Parathyroid adenoma (tissue), 2 donors: ENCODE data around the gene KRTAP5-5.
"Not testable (repeated sequence)": the region's sequence is repeated elsewhere in the genome, so short reads cannot be mapped to it uniquely, and the experiment has no call there.

ENCODE experiments used
- H2AFZ ChIP-seq: fragments of 300-600 bp; sonication (generic); one replicate; pipeline ENCODE4 v1.7.0; 2017; ENCODE audit warnings: antibody characterized with exemption, mild to moderate bottlenecking
- H3K27ac ChIP-seq: fragments of 300-600 bp; sonication (generic); one replicate; pipeline ENCODE4 v1.7.0; 2017
- H3K27me3 ChIP-seq: fragments of 300-600 bp; sonication (generic); one replicate; pipeline ENCODE4 v1.7.0; 2017; ENCODE audit warnings: low read length; ENCODE audit not compliant: control insufficient read depth, insufficient read depth
- H3K36me3 ChIP-seq: fragments of 300-600 bp; sonication (generic); one replicate; pipeline ENCODE4 v1.7.0; 2017; ENCODE audit warnings: low read length; ENCODE audit not compliant: control insufficient read depth, insufficient read depth
- H3K4me1 ChIP-seq: fragments of 300-600 bp; sonication (generic); one replicate; pipeline ENCODE4 v1.7.0; 2017; ENCODE audit warnings: control low read depth
- H3K4me2 ChIP-seq: fragments of 300-600 bp; sonication (generic); one replicate; pipeline ENCODE4 v1.7.0; 2017; ENCODE audit warnings: low read length
- H3K4me3 ChIP-seq: fragments of 300-600 bp; sonication (generic); one replicate; pipeline ENCODE4 v1.7.0; 2017; ENCODE audit warnings: low read depth, low read length
- H3K79me2 ChIP-seq: fragments of 300-600 bp; sonication (generic); one replicate; pipeline ENCODE4 v1.7.0; 2017; ENCODE audit warnings: control low read depth
- H3K9ac ChIP-seq: fragments of 300-600 bp; sonication (generic); one replicate; pipeline ENCODE4 v1.7.0; 2017; ENCODE audit warnings: mild to moderate bottlenecking
- H3K9me3 ChIP-seq: fragments of 300-600 bp; sonication (generic); one replicate; pipeline ENCODE4 v1.7.0; 2017; ENCODE audit warnings: low read length; ENCODE audit not compliant: control insufficient read depth
- CTCF ChIP-seq: fragments of 300-600 bp; sonication (generic); IDR thresholded peaks from one replicate; pipeline ENCODE4 v1.7.0; 2017; ENCODE audit warnings: antibody characterized with exemption, mild to moderate bottlenecking
- donor health status: primary hyperparathyroidism.

KRTAP5-5 gene, protein sequence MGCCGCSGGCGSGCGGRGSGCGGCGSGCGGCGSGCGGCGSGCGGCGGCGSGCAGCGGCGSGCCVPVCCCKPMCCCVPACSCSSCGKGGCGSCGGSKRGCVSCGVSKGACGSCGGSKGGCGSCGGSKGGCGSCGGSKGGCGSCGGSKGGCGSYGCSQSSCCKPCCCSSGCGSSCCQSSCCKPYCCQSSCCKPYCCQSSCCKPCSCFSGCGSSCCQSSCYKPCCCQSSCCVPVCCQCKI

GRCh38 chr11:1629326-1630185 is at the start of gene KRTAP5-5:
Gene KRTAP5-5, plus strand, starts transcription at chr11:1629775. Its CDS starts 66 bp downstream, at chr11:1629841.
- TF ChIP-seq CTCF: no peak
- Histone ChIP-seq H3K4me2 (no peak within 1 kb of the TSS), H3K4me1 (no peaks in the 10 kb centered on the region), H2AFZ (no peak within 1 kb of the TSS), H3K4me3 (no peak within 1 kb of the TSS), H3K79me2 (no peaks in the 10 kb centered on the region), H3K27ac (no peak within 1 kb of the TSS), H3K9ac (no peak within 1 kb of the TSS), H3K36me3 (no peaks in the 10 kb centered on the region), H3K27me3 (no peaks in the 10 kb centered on the region), H3K9me3 (no peaks in the 10 kb centered on the region)

DNA sequence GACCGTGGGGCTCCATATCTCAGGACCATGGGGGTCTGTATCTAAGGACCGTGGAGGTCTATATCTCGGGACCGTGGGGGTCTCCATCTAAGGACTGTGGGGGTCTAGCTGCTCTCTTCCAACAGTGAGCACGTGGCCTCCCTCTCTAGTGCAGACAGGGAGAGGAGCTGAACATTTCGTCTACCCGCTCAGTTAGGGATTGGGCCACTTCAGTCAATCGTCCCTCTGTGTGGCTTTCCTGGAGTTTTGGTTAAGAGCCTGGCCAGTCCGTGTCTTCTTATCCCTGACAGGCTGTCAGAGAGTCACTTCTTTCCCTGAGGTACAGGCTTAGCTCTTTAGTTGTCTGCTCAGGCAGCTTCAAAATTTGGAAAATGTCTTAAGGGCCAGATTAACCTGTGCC is 47.6 kb upstream of the KRTAP5-5 start:
- no peak overlapping the region for H2AFZ ChIP-seq
- no peak overlapping the region for H3K9ac ChIP-seq
- no peak overlapping the region for H3K4me3 ChIP-seq
- no peaks in the 10 kb centered on the region for H3K4me1 ChIP-seq
- TF ChIP-seq CTCF: no peak
- no peaks in the 10 kb centered on the region for H3K27me3 ChIP-seq
- no peaks in the 10 kb centered on the region for H3K36me3 ChIP-seq
- no peaks in the 10 kb centered on the region for H3K79me2 ChIP-seq
- no peak overlapping the region for H3K4me2 ChIP-seq
- no peaks in the 10 kb centered on the region for H3K9me3 ChIP-seq
- no peak overlapping the region for H3K27ac ChIP-seq

DNA sequence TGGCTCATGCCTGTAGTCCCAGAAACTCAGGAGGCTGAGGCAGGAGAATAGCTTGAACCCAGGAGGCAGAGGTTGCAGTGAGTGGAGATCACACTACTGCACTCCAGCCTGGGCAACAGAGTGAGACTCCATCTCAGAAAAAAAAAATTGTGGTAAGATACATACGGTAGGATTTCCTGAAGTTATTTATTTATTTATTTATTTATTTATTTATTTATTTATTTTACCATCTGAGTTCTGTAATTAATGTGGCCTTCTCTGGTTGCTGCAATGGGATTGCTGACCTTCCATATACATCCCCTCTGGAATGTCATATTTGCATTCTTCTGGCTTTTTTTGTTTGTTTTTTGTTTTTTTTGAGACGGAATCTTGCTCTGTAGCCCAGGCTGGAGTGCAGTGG is 46.7 kb upstream of the KRTAP5-5 start:
- H3K27me3 ChIP-seq, H2AFZ ChIP-seq, H3K4me3 ChIP-seq, H3K79me2 ChIP-seq, H3K27ac ChIP-seq, H3K9me3 ChIP-seq, H3K4me1 ChIP-seq, H3K36me3 ChIP-seq, H3K4me2 ChIP-seq, H3K9ac ChIP-seq: not testable (repeated sequence)

- not testable (repeated sequence) for H3K9me3 ChIP-seq, H3K4me1 ChIP-seq, H3K27ac ChIP-seq, H3K4me2 ChIP-seq, H3K79me2 ChIP-seq, H3K9ac ChIP-seq, H3K36me3 ChIP-seq, H2AFZ ChIP-seq, H3K4me3 ChIP-seq, H3K27me3 ChIP-seq
Observed at GRCh38 chr11:1584661-1585370, 44.8 kb upstream of the KRTAP5-5 start, which contains the start of gene KRTAP5-1. Gene KRTAP5-1, minus strand, starts transcription at chr11:1585283. Its CDS starts 34 bp downstream, at chr11:1585249.

GRCh38 chr11:1586699-1587098 is 42.9 kb upstream of the KRTAP5-5 start:
- H2AFZ ChIP-seq: no peak overlapping the region
- no peaks in the 10 kb centered on the region for H3K27me3 ChIP-seq
- H3K9me3 ChIP-seq: no peaks in the 10 kb centered on the region
- H3K79me2 ChIP-seq: no peaks in the 10 kb centered on the region
- TF ChIP-seq CTCF: no peak
- no peaks in the 10 kb centered on the region for H3K4me1 ChIP-seq
- H3K9ac ChIP-seq: no peak overlapping the region
- no peak overlapping the region for H3K4me2 ChIP-seq
- no peaks in the 10 kb centered on the region for H3K36me3 ChIP-seq
- no peak overlapping the region for H3K4me3 ChIP-seq
- no peak overlapping the region for H3K27ac ChIP-seq

GRCh38 chr11:1589191-1589963 is 40.2 kb upstream of the KRTAP5-5 start:
- H3K27ac ChIP-seq: not testable (repeated sequence)

More at GRCh38 chr11:1589191-1589963, 40.2 kb upstream of the KRTAP5-5 start:
- not testable (repeated sequence) for H3K79me2 ChIP-seq, H3K4me2 ChIP-seq, H3K4me3 ChIP-seq, H3K36me3 ChIP-seq, H3K9me3 ChIP-seq, H3K27me3 ChIP-seq, H2AFZ ChIP-seq, H3K9ac ChIP-seq, H3K4me1 ChIP-seq
